Heart left ventricle (tissue), 16 donors: ENCODE data around the gene KDELR1. TPM values are rescaled to one million over a fixed set of nuclear protein-coding genes. Genes with fewer than 3 reads are reported as not detected.

Experiments
- ATAC-seq, 4 donors: fragments of 200-7000 bp; cut with Tn5 transposase; one replicate each; pipeline ENCODE4 v1.9.1; 2020 to 2022; ENCODE audit warnings: moderate library complexity in 4 of 4, mild to moderate bottlenecking in 3 of 4, moderate number of reproducible peaks in 1 of 4
- DNase-seq, 5 donors: peaks; one replicate each; pipeline ENCODE4 v3.0.0-alpha.2; 2020
- H3K27ac ChIP-seq, 12 donors: fragments of 200-600 bp; sonication (generic) in 4 of 12; one replicate each; pipeline versions ENCODE4 v1.5.0 to v1.8.0; 2016 to 2022; ENCODE audit warnings: mild to moderate bottlenecking in 2 of 12
- H3K27me3 ChIP-seq, 9 donors: fragments of 200-600 bp; sonication (generic) in 2 of 9; one replicate each; pipeline versions ENCODE4 v1.5.1 to v1.8.0; 2016 to 2022; ENCODE audit warnings: mild to moderate bottlenecking in 3 of 9
- H3K36me3 ChIP-seq, 9 donors: fragments of 200-600 bp; sonication (generic) in 2 of 9; one replicate each; pipeline versions ENCODE4 v1.5.0 to v1.8.0; 2018 to 2022; ENCODE audit warnings: mild to moderate bottlenecking in 2 of 9
- H3K4me1 ChIP-seq, 12 donors: fragments of 200-600 bp; sonication (generic) in 4 of 12; one replicate each; pipeline versions ENCODE4 v1.5.0 to v1.8.0; 2016 to 2022; ENCODE audit warnings: mild to moderate bottlenecking in 3 of 12
- H3K4me3 ChIP-seq, 12 donors: fragments of 200-600 bp; sonication (generic) in 4 of 12; one replicate each; pipeline versions ENCODE4 v1.5.0 to v1.8.0; 2017 to 2022; ENCODE audit warnings: mild to moderate bottlenecking in 9 of 12, moderate library complexity in 4 of 12
- H3K9me3 ChIP-seq, 12 donors: fragments of 200-600 bp; sonication (generic) in 4 of 12; one replicate each; pipeline versions ENCODE4 v1.5.0 to v1.8.0; 2016 to 2022; ENCODE audit warnings: mild to moderate bottlenecking in 1 of 12
- CTCF ChIP-seq, 12 donors: fragments of 200-600 bp; sonication (generic) in 4 of 12; IDR thresholded peaks; one replicate each; pipeline versions ENCODE4 v1.5.0 to v1.8.0; 2018 to 2022; ENCODE audit warnings: antibody characterized with exemption in 12 of 12, mild to moderate bottlenecking in 5 of 12
- POLR2A ChIP-seq, 2 donors: fragments of 450-650 bp; IDR thresholded peaks; one replicate each; pipeline ENCODE4 v1.6.1; 2017; ENCODE audit warnings: antibody characterized with exemption in 2 of 2, mild to moderate bottlenecking in 2 of 2, moderate library complexity in 2 of 2
- WGBS, 4 donors: extraction: QIAGEN DNeasy Blood & Tissue Kit in 2 of 4; methylation state at CpG; one replicate each; pipeline versions ENCODE4 v1.1.5 to v1.1.7; 2013 to 2018; 5-methylcytosine and 5-hydroxymethylcytosine counted together
- intact Hi-C, 10 donors: fragments of 100-400 bp; cut with DNase I; formaldehyde crosslinking; loops; one replicate each; pipeline versions ENCODE4 v1.11.1 to v1.14.2; 2022
- polyA plus RNA-seq, 2 donors: library from polyadenylated mRNA; stranded (reverse); fragments of 200-250 nt; gene quantifications; one replicate each; pipeline ENCODE4 v1.2.3, GENCODE V29; 2013
- total RNA-seq, 9 donors: library from RNA; depleted of rRNA in 2 of 9; stranded (reverse); fragments of >200 nt in 2 of 9; fragmentation: NEBNext Ultra II Directional in 3 of 9; extraction: Animal tissue kit (Norgen Biotek cat#: 25700) in 3 of 9; gene quantifications; one replicate each; pipeline versions ENCODE4 v1.1.0 to v1.2.4, GENCODE V29; 2016 to 2023
- donor health status: ischemic (EF 13 %, LVEDD 7.1; RV severe dilation, severe dysfunction).
- donor health status: healthy with polysubstance abuse.
- donor health status: DM: no; HTN: yes; CAD: no.
- donor health status: DM: no; HTN: no; CAD: no.
- donor health status: ischemic (EF 25% LVEDD 6.9; RV normal size, moderate dysfunction).
- donor health status: ischemic (EF 25% LVEDD 5.7; RV mildly dilated, moderate dysfunction).
- donor health status: healthy.
- donor health status: DM: yes; HTN: yes; CAD: no.
- donor health status: ischemic (EF 35%, LVEDD 5.7; RV mildly dilated, moderate dysfunction).
- donor health status: nonischemic (EF 11% LVEDD 7.7; RV severe dilation, severe dysfunction).
- donor health status: DM: yes; HTN: yes; CAD: no.
- donor health status: PGD.
- donor health status: ischemic (EF 29% LVEDD 5.4; RV normal size, mild dysfunction).
- donor health status: nonischemic (EF 23%, LVEDD 6.1; RV moderate dilation, normal function).

Gene KDELR1
- total and polyA plus RNA-seq, 11 donors: 60.0 to 113 (median 79.1) TPM

- Histone ChIP-seq H3K36me3 (peaks cover 0 to 20% (median 4%) of the 10 kb centered on the region in 9 donors), H3K27me3 (no peaks in the 10 kb centered on the region), H3K9me3 (no peaks in the 10 kb centered on the region), H3K4me1 (peaks cover 0 to 4% (median 0%) of the 10 kb centered on the region in 12 donors), H3K27ac (no peak overlapping the region), H3K4me3 (no peak overlapping the region)
- DNase-seq (no peak), ATAC-seq (no peak)
- intact Hi-C loops: loop anchor here in 1 of 10 donors (10.0 kb wide), 1 partner anchor 92 kb away; no protein-coding TSS in a partner anchor
- no peak for TF ChIP-seq CTCF (IDR thresholded peaks at IDR 0.05)
- no peak for TF ChIP-seq POLR2A (IDR thresholded peaks at IDR 0.05)
- WGBS, 4 donors: 93 to 96% (median 93%) methylated on average over 22 to 23 of the region's 23 CpGs
Measured at GRCh38 chr19:48342841-48343540, 48.4 kb downstream of the KDELR1 start.

GRCh38 chr19:48342414-48342738 lies 49.0 kb downstream of the KDELR1 start:
- WGBS, 4 donors: 92 to 95% (median 93%) methylated on average over 20 of the region's 20 CpGs
- intact Hi-C loops: loop anchor here in 1 of 10 donors (10.0 kb wide), 1 partner anchor 92 kb away; no protein-coding TSS in a partner anchor
- no peak for TF ChIP-seq CTCF (IDR thresholded peaks at IDR 0.05)
- TF ChIP-seq POLR2A (IDR thresholded peaks at IDR 0.05): no peak

GRCh38 chr19:48341515-48342413 lies 49.6 kb downstream of the KDELR1 start:
- 94 to 97% (median 96%) methylated on average over 10 of the region's 10 CpGs for WGBS, 4 donors
- Histone ChIP-seq H3K4me1 (no peaks in the 10 kb centered on the region), H3K36me3 (peaks cover 0 to 20% (median 4%) of the 10 kb centered on the region in 9 donors), H3K9me3 (no peaks in the 10 kb centered on the region), H3K27me3 (no peaks in the 10 kb centered on the region), H3K4me3 (no peak overlapping the region), H3K27ac (no peak overlapping the region)
- no peak for DNase-seq
- intact Hi-C loops: loop anchor here in 1 of 10 donors (10.0 kb wide), 1 partner anchor 93 kb away; no protein-coding TSS in a partner anchor
- ATAC-seq: no peak
- no peak for TF ChIP-seq CTCF (IDR thresholded peaks at IDR 0.05)
- no peak for TF ChIP-seq POLR2A (IDR thresholded peaks at IDR 0.05)

More at GRCh38 chr19:48342414-48342738, 49.0 kb downstream of the KDELR1 start:
- H3K27ac ChIP-seq: no peak overlapping the region
- DNase-seq (no peak), ATAC-seq (no peak)
- no peak overlapping the region for H3K4me3 ChIP-seq
- no peaks in the 10 kb centered on the region for H3K9me3 ChIP-seq
- no peaks in the 10 kb centered on the region for H3K27me3 ChIP-seq
- H3K4me1 ChIP-seq: no peaks in the 10 kb centered on the region
- peaks cover 0 to 20% (median 4%) of the 10 kb centered on the region in 9 donors for H3K36me3 ChIP-seq

- peaks cover 0 to 20% (median 4%) of the 10 kb centered on the region in 9 donors for H3K36me3 ChIP-seq
- ATAC-seq (no peak), DNase-seq (no peak)
- no peak overlapping the region for H3K4me3 ChIP-seq
- H3K4me1 ChIP-seq: no peaks in the 10 kb centered on the region
- no peaks in the 10 kb centered on the region for H3K9me3 ChIP-seq
- 91 to 93% (median 92%) methylated on average over 11 of the region's 11 CpGs for WGBS, 4 donors
- intact Hi-C loops: loop anchor here in 1 of 10 donors (10.0 kb wide), 1 partner anchor 94 kb away; no protein-coding TSS in a partner anchor
- no peak overlapping the region for H3K27ac ChIP-seq
- H3K27me3 ChIP-seq: no peaks in the 10 kb centered on the region
- TF ChIP-seq POLR2A (IDR thresholded peaks at IDR 0.05): no peak
- no peak for TF ChIP-seq CTCF (IDR thresholded peaks at IDR 0.05)
Measured at GRCh38 chr19:48340995-48341394, 50.4 kb downstream of the KDELR1 start.
